HG03097 (cell line): ENCODE measurements around the gene IGSF3.

Source experiments
- ATAC-seq: cut with Tn5 transposase; IDR thresholded peaks from one replicate; pipeline ENCODE4 v1.9.1; 2021; ENCODE audit not compliant: unreplicated experiment, low FRiP score

The IGSF3 gene

GRCh38 chr1:116561563-116561962 lies 106.0 kb downstream of the IGSF3 start:
- no peak for ATAC-seq

GRCh38 chr1:116560704-116561490 lies 106.6 kb downstream of the IGSF3 start:
- no peak for ATAC-seq

GRCh38 chr1:116559304-116559761 lies 108.2 kb downstream of the IGSF3 start:
- peak; percentile 44 for ATAC-seq

- no peak for ATAC-seq
Observed at GRCh38 chr1:116558571-116558970, 109.0 kb downstream of the IGSF3 start.

GRCh38 chr1:116558140-116558549 lies 109.4 kb downstream of the IGSF3 start:
- no peak for ATAC-seq

- ATAC-seq, result no peak
Observed at GRCh38 chr1:116557323-116557878, 110.1 kb downstream of the IGSF3 start.

GRCh38 chr1:116556289-116557006 lies 111.1 kb downstream of the IGSF3 start:
- ATAC-seq, result peak; percentile 45

- ATAC-seq, result no peak
Observed at GRCh38 chr1:116554924-116555323, 112.6 kb downstream of the IGSF3 start.

GRCh38 chr1:116553386-116554115 lies 114.0 kb downstream of the IGSF3 start:
- no peak for ATAC-seq

GRCh38 chr1:116546354-116546977 lies 121.1 kb downstream of the IGSF3 start:
- no peak for ATAC-seq

- ATAC-seq, result no peak
Observed at GRCh38 chr1:116545359-116545705, 122.2 kb downstream of the IGSF3 start.

- ATAC-seq, result peak; percentile 40
Observed at GRCh38 chr1:116544588-116545358, 122.8 kb downstream of the IGSF3 start.

GRCh38 chr1:116540088-116540487 lies 127.4 kb downstream of the IGSF3 start:
- peak; percentile 38 for ATAC-seq

GRCh38 chr1:116538544-116538943 lies 129.0 kb downstream of the IGSF3 start:
- peak; percentile 70 for ATAC-seq

- no peak for ATAC-seq
Observed at GRCh38 chr1:116537898-116538297, 129.6 kb downstream of the IGSF3 start.

GRCh38 chr1:116537040-116537831 lies 130.3 kb downstream of the IGSF3 start:
- no peak for ATAC-seq

- ATAC-seq, result no peak
Observed at GRCh38 chr1:116534014-116534739, 133.4 kb downstream of the IGSF3 start.

- ATAC-seq, result no peak
Observed at GRCh38 chr1:116533429-116533820, 134.1 kb downstream of the IGSF3 start.
